Sigmoid colon (tissue), 7 donors: ENCODE measurements around the gene URB1. TPM values are rescaled to one million over a fixed set of nuclear protein-coding genes. Genes with fewer than 3 reads are reported as not detected.

Source experiments
- DNase-seq: peaks from one replicate; pipeline ENCODE4 v3.0.0-alpha.2; 2019
- H3K27ac ChIP-seq, 4 donors: fragments of 200-600 bp; sonication (generic); one replicate each; pipeline ENCODE4 v1.5.1; 2016 to 2019; ENCODE audit warnings: mild to moderate bottlenecking in 1 of 4
- H3K27me3 ChIP-seq, 3 donors: fragments of 200-600 bp; sonication (generic); one replicate each; pipeline ENCODE4 v1.5.1; 2019; ENCODE audit warnings: mild to moderate bottlenecking in 1 of 3
- H3K36me3 ChIP-seq, 4 donors: fragments of 200-600 bp; sonication (generic); one replicate each; pipeline ENCODE4 v1.5.1; 2016 to 2019
- H3K4me1 ChIP-seq, 4 donors: fragments of 200-600 bp; sonication (generic); one replicate each; pipeline ENCODE4 v1.5.1; 2017 to 2019
- H3K4me3 ChIP-seq, 4 donors: fragments of 200-600 bp; sonication (generic); one replicate each; pipeline ENCODE4 v1.5.1; 2017 to 2019; ENCODE audit warnings: mild to moderate bottlenecking in 2 of 4, moderate library complexity in 1 of 4
- H3K9me3 ChIP-seq, 4 donors: fragments of 200-600 bp in 3 of 4; sonication (generic) in 3 of 4; one replicate each; pipeline versions ENCODE4 v1.5.1 to v1.6.1; 2013 to 2019
- CTCF ChIP-seq, 4 experiments: fragments of 450-650 bp in 3 of 4; fragments of 200-600 bp in 1 of 4; IDR thresholded peaks; one replicate each; pipeline ENCODE4 v1.5.1; 2016 to 2019; ENCODE audit warnings: antibody characterized with exemption in 4 of 4, mild to moderate bottlenecking in 3 of 4, moderate library complexity in 2 of 4
- EP300 ChIP-seq, 4 donors: sonication (generic); formaldehyde crosslinking; IDR thresholded peaks; one replicate each; pipeline ENCODE4 v1.6.1; 2017; ENCODE audit warnings: antibody characterized with exemption in 4 of 4
- POLR2A ChIP-seq, 2 donors: fragments of 450-650 bp; IDR thresholded peaks; one replicate each; pipeline ENCODE4 v1.6.1; 2016; ENCODE audit warnings: antibody characterized with exemption in 2 of 2, mild to moderate bottlenecking in 2 of 2, moderate library complexity in 2 of 2
- POLR2AphosphoS5 ChIP-seq, 4 donors: sonication (generic); formaldehyde crosslinking; IDR thresholded peaks; one replicate each; pipeline ENCODE4 v1.6.1; 2017; ENCODE audit warnings: antibody characterized with exemption in 4 of 4
- WGBS, 2 donors: extraction: QIAGEN DNeasy Blood & Tissue Kit; methylation state at CpG; one replicate each; pipeline ENCODE4 v1.1.7; 2013; 5-methylcytosine and 5-hydroxymethylcytosine counted together
- intact Hi-C: fragments of 100-400 bp; cut with DNase I; formaldehyde crosslinking; loops from one replicate; pipeline ENCODE4 v1.15.1; 2023
- polyA plus RNA-seq, 3 donors: library from polyadenylated mRNA; stranded (reverse); fragments of 200-250 nt; gene quantifications; one replicate each; pipeline ENCODE4 v1.2.3, GENCODE V29; 2013
- total RNA-seq, 4 donors: library from RNA; depleted of rRNA; stranded (reverse); fragments of >200 nt; gene quantifications; one replicate each; pipeline ENCODE4 v1.1.0, GENCODE V29; 2016
- donor health status: healthy with polysubstance abuse.
- donor health status: Bipolar disorder and iron deficiency.
- donor health status: healthy.

Gene URB1
- total and polyA plus RNA-seq, 7 donors = 0.60 to 16.7 (median 7.5) TPM

GRCh38 chr21:32389337-32390015 lies 3.3 kb downstream of the URB1 start:
- peaks cover 0 to 10% (median under 1%) of the 10 kb centered on the region in 4 donors for H3K36me3 ChIP-seq
- intact Hi-C loops = loop anchor here (5.0 kb wide), 1 partner anchor 223 kb away; the partner anchor contains the start of gene CFAP298
- H3K4me3 ChIP-seq = no peak overlapping the region
- H3K27me3 ChIP-seq = no peaks in the 10 kb centered on the region
- no peaks in the 10 kb centered on the region for H3K9me3 ChIP-seq
- 77% methylated on average over 5 of the region's 5 CpGs for WGBS, 2 donors
- no peak overlapping the region for H3K27ac ChIP-seq
- peaks cover 0 to 37% (median 19%) of the 10 kb centered on the region in 4 donors for H3K4me1 ChIP-seq
- TF ChIP-seq POLR2A (IDR thresholded peaks at IDR 0.05) = no peak
- no peak for TF ChIP-seq EP300 (IDR thresholded peaks at IDR 0.05)
- no peak for TF ChIP-seq CTCF (IDR thresholded peaks at IDR 0.05)
- no peak for TF ChIP-seq POLR2AphosphoS5 (IDR thresholded peaks at IDR 0.05)
- no peak for DNase-seq

GRCh38 chr21:32388306-32388705 lies 4.5 kb downstream of the URB1 start:
- TF ChIP-seq POLR2AphosphoS5 (IDR thresholded peaks at IDR 0.05) (no peak), EP300 (IDR thresholded peaks at IDR 0.05) (no peak), POLR2A (IDR thresholded peaks at IDR 0.05) (no peak)
- no peak for DNase-seq
- WGBS, 2 donors = 84 to 88% methylated on average over 9 of the region's 9 CpGs
- Histone ChIP-seq H3K27me3 (no peaks in the 10 kb centered on the region), H3K4me3 (no peak overlapping the region), H3K4me1 (peaks cover 0 to 33% (median 16%) of the 10 kb centered on the region in 4 donors), H3K36me3 (peaks cover 7 to 22% (median 10%) of the 10 kb centered on the region in 4 donors), H3K27ac (no peak overlapping the region), H3K9me3 (no peaks in the 10 kb centered on the region)
- intact Hi-C loops = no loop called here

- H3K27ac ChIP-seq = peak overlapping the region in 1 of 4 donors; percentile 46
- H3K36me3 ChIP-seq = peaks cover 12 to 32% (median 16%) of the 10 kb centered on the region in 4 donors
- TF ChIP-seq EP300 (IDR thresholded peaks at IDR 0.05) = no peak
- no peak for TF ChIP-seq POLR2A (IDR thresholded peaks at IDR 0.05)
- no peak for TF ChIP-seq CTCF (IDR thresholded peaks at IDR 0.05)
- TF ChIP-seq POLR2AphosphoS5 (IDR thresholded peaks at IDR 0.05) = no peak
- no peak for DNase-seq
- WGBS, 2 donors = 96% methylated on average over 8 of the region's 8 CpGs
- H3K27me3 ChIP-seq = no peaks in the 10 kb centered on the region
- H3K4me1 ChIP-seq = peaks cover 0 to 36% (median 20%) of the 10 kb centered on the region in 4 donors
- intact Hi-C loops = no loop called here
- no peaks in the 10 kb centered on the region for H3K9me3 ChIP-seq
- H3K4me3 ChIP-seq = no peak overlapping the region
Observed at GRCh38 chr21:32387151-32387550, 5.7 kb downstream of the URB1 start.

GRCh38 chr21:32386195-32386870 lies 6.5 kb downstream of the URB1 start:
- Histone ChIP-seq H3K27ac (peak overlapping the region in 1 of 4 donors; percentile 46), H3K27me3 (no peaks in the 10 kb centered on the region), H3K4me1 (peaks cover 0 to 31% (median 11%) of the 10 kb centered on the region in 4 donors), H3K36me3 (peaks cover 12 to 39% (median 16%) of the 10 kb centered on the region in 4 donors), H3K9me3 (no peaks in the 10 kb centered on the region), H3K4me3 (no peak overlapping the region)
- DNase-seq = no peak
- intact Hi-C loops = no loop called here
- WGBS, 2 donors = 77 to 83% methylated on average over 6 of the region's 6 CpGs
- TF ChIP-seq POLR2AphosphoS5 (IDR thresholded peaks at IDR 0.05) = no peak
- TF ChIP-seq EP300 (IDR thresholded peaks at IDR 0.05) = no peak
- TF ChIP-seq POLR2A (IDR thresholded peaks at IDR 0.05) = no peak
- TF ChIP-seq CTCF (IDR thresholded peaks at IDR 0.05) = no peak

- no peak overlapping the region for H3K4me3 ChIP-seq
- no peak overlapping the region for H3K27ac ChIP-seq
- TF ChIP-seq EP300 (IDR thresholded peaks at IDR 0.05) = no peak
- TF ChIP-seq POLR2A (IDR thresholded peaks at IDR 0.05) = no peak
- no peak for TF ChIP-seq POLR2AphosphoS5 (IDR thresholded peaks at IDR 0.05)
- no peak for TF ChIP-seq CTCF (IDR thresholded peaks at IDR 0.05)
- no peaks in the 10 kb centered on the region for H3K27me3 ChIP-seq
- intact Hi-C loops = no loop called here
- H3K36me3 ChIP-seq = peaks cover 15 to 60% (median 19%) of the 10 kb centered on the region in 4 donors
- H3K4me1 ChIP-seq = peaks cover 0 to 21% (median 9%) of the 10 kb centered on the region in 4 donors
- DNase-seq = no peak
- 95 to 97% methylated on average over 6 of the region's 6 CpGs for WGBS, 2 donors
- H3K9me3 ChIP-seq = no peaks in the 10 kb centered on the region
Observed at GRCh38 chr21:32383812-32384211, 9.0 kb downstream of the URB1 start.
